GM12874 (cell line): ENCODE data around the gene CTLA4.

Experiments used
- TF ChIP-seq, protein P1 (sequence below): IDR thresholded peaks from 2 replicates; pipeline ENCODE4 v1.5.1; 2011; ENCODE audit warnings: low read depth, mild to moderate bottlenecking, control low read depth, low read length, moderate library complexity; ENCODE audit not compliant: insufficient read depth

Gene CTLA4

GRCh38 chr2:203857656-203858055 lies 9.9 kb upstream of the CTLA4 start:
- TF ChIP-seq, protein P1, sequence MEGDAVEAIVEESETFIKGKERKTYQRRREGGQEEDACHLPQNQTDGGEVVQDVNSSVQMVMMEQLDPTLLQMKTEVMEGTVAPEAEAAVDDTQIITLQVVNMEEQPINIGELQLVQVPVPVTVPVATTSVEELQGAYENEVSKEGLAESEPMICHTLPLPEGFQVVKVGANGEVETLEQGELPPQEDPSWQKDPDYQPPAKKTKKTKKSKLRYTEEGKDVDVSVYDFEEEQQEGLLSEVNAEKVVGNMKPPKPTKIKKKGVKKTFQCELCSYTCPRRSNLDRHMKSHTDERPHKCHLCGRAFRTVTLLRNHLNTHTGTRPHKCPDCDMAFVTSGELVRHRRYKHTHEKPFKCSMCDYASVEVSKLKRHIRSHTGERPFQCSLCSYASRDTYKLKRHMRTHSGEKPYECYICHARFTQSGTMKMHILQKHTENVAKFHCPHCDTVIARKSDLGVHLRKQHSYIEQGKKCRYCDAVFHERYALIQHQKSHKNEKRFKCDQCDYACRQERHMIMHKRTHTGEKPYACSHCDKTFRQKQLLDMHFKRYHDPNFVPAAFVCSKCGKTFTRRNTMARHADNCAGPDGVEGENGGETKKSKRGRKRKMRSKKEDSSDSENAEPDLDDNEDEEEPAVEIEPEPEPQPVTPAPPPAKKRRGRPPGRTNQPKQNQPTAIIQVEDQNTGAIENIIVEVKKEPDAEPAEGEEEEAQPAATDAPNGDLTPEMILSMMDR = no peak

- TF ChIP-seq, protein P1 = no peak
These were observed 9.4 kb upstream of the CTLA4 start for GRCh38 chr2:203858176-203858575.

DNA sequence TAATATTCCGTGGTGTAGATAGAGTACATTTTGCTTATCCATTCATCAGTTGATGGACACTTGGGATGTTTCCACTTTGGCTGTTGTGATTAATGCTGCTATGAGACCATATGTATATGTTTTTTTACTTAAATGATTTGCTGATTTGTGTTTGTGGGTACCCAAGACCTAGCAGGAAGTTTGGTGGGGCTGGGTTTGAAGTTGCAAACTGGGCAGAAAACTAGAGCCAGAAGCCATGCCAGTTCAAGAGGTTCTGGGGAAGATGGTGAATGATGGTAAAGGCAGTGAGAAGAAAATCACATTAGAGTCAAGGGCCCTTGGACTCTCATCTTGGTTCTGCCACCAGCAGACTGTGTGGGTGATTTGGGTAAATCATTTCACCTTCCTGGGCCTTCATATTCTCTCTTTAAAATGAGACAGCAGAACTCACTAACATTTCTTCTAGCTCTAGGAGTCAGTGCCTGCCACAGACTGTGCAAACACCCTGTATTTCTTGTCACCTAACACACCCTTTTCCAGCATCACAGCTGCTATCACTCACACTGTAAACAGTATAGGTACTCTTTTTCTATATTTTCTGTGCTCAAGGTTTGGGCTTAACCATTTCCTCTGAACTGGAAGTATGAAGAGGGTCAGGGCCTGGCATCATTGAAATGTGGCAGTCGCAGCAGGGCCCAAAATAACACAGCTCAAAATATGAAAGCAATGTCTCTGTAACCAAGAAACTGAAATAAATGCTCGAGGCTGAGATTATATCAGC lies 8.4 kb upstream of the CTLA4 start:
- TF ChIP-seq, protein P1 = no peak

DNA sequence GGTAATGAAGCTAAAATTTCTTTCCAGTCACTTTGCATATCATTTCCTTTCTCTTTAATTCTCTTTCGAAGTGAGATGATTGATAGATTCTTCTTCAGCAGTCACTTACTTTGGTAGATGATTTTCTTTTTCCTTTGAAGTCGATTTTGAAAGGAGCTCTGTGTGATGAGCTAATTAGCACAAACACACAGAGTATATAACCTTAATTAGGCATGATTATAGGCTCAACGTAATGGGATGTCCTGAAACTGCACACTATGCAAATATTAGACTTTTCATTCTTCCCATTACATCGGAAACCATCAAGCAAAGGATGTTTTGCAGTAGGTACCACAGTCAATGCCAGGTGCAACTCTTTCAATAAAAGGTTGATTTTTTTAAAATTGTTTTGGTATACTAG lies 6.4 kb upstream of the CTLA4 start:
- TF ChIP-seq, protein P1 = no peak

GRCh38 chr2:203861607-203862006 lies 6.0 kb upstream of the CTLA4 start:
- TF ChIP-seq, protein P1 = no peak

DNA sequence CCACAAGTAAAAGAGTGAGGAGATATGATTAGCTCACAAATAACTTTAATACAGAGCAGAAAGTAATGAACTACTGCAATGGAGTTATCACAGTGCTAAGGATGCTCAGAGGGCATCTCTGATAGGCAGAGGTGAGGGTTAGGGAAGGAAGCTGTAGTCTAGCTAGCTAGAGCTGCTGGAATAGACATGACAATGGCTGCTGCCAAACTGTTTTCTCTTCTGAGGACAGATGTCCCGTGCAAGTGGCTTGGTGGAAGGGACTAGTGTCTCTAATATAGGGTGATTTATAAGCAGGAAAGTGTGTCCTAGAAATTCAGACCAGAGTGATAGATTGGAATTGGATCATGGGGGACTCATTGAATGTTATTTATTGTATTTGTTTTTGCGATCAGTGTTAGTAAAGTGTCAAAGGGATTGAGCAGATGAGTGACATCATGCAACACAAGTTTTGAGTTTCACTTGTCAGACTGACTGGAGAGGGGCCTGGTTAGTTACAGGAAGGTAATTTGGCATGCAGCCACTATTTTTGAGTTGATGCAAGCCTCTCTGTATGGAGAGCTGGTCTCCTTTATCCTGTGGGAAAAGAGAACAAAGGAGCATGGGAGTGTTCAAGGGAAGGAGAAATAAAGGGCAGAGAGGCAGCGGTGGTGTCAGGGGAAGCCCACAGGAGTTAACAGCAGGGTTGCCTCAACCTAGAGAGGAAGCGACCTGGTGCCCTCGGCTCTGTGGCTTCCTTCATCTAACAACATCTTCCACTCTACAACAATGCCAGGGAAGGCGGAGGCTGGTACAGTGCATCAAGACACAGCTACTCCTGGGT lies 1.9 kb downstream of the CTLA4 start:
- TF ChIP-seq, protein P1 = no peak

DNA sequence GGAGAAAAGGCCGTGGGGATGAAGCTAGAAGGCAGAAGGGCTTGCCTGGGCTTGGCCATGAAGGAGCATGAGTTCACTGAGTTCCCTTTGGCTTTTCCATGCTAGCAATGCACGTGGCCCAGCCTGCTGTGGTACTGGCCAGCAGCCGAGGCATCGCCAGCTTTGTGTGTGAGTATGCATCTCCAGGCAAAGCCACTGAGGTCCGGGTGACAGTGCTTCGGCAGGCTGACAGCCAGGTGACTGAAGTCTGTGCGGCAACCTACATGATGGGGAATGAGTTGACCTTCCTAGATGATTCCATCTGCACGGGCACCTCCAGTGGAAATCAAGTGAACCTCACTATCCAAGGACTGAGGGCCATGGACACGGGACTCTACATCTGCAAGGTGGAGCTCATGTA lies 2.9 kb downstream of the CTLA4 start:
- TF ChIP-seq, protein P1 = no peak
